Esophagus squamous epithelium (tissue), 4 donors: ENCODE measurements around the gene TEC.

Experiments
- CTCF ChIP-seq, 6 experiments: fragments of 450-650 bp in 4 of 6; fragments of 200-600 bp in 2 of 6; sonication (generic) in 2 of 6; IDR thresholded peaks; one replicate each; pipeline ENCODE4 v1.5.1; 2016 to 2019; ENCODE audit warnings: antibody characterized with exemption in 6 of 6, mild to moderate bottlenecking in 4 of 6, moderate library complexity in 4 of 6
- POLR2A ChIP-seq, 4 donors: fragments of 450-650 bp; IDR thresholded peaks; one replicate each; pipeline ENCODE4 v1.6.1; 2017; ENCODE audit warnings: antibody characterized with exemption in 4 of 4, mild to moderate bottlenecking in 4 of 4, moderate library complexity in 3 of 4

- TF ChIP-seq POLR2A (IDR thresholded peaks at IDR 0.05) (no peak), CTCF (IDR thresholded peaks at IDR 0.05) (no peak)
Observed at GRCh38 chr4:48169636-48170035, 100.0 kb downstream of the TEC start.
